GM18858 (cell line): Measurements from ENCODE around the gene MCAM.

ENCODE experiments used
- ATAC-seq: cut with Tn5 transposase; IDR thresholded peaks from one replicate; pipeline ENCODE4 v1.9.1; 2021; ENCODE audit not compliant: unreplicated experiment

Gene MCAM

GRCh38 chr11:119267645-119268044 is 49.3 kb downstream of the MCAM start:
- ATAC-seq, result no peak

DNA sequence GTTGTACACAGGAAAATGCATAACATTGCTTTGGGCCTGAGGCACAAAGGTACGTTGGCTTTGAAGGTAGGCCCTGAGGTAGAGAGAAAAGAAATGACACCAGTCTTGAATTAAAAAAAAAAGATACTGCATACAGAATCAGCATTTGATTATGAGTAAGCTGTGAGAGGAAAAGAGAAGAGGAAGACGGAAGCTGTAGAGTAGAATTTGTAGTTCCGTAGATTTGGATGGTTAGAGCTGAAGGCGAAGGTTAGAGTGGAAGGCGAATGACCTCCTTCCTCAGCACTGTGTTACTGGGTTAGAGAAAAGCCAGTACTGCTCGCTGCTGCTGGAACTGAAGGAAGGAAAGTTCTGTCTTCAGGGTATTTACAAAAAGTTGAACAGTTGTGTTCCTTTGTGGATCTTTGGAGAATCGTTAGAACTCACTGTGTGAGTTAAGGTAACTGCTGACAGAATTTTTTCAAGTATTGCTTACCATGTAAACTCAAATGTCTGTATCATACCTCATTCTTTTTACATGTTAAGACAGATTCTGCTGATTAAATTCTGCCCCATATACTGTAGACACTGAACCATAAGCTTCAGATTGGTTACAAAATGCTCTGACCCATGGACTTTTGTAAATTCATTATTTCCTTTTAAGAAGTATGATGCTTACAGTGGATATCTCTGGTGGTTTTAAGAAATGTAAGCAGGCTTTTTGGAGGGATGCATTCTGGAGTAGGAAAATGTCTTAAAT is 50.2 kb downstream of the MCAM start:
- no peak for ATAC-seq

DNA sequence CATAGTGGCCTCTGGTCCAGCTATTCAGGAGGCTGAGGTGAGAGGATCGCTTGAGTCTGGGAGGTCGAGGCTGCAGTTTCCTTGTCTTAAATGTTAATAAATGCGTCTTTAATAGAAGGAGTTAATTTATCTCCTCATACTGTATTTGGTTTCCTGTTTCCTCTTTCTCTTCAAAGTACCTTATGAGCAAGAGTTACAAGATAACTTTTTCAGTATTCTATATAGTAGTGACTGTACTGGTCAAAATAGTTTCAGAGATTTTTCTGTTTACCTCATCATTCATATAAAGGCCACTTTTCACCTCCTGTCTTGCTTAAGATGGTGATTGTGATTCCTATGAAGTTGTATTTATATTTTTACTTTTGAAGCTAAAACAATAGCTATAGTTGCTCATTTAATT is 50.9 kb downstream of the MCAM start:
- no peak for ATAC-seq

GRCh38 chr11:119263352-119263940 is 53.5 kb downstream of the MCAM start:
- ATAC-seq, result no peak

- ATAC-seq, result no peak
Measured at GRCh38 chr11:119262668-119263351, 54.1 kb downstream of the MCAM start.

GRCh38 chr11:119258983-119259382 is 57.9 kb downstream of the MCAM start:
- no peak for ATAC-seq
